ENCODE data around the gene TOMM22.

TOMM22 gene

DNA sequence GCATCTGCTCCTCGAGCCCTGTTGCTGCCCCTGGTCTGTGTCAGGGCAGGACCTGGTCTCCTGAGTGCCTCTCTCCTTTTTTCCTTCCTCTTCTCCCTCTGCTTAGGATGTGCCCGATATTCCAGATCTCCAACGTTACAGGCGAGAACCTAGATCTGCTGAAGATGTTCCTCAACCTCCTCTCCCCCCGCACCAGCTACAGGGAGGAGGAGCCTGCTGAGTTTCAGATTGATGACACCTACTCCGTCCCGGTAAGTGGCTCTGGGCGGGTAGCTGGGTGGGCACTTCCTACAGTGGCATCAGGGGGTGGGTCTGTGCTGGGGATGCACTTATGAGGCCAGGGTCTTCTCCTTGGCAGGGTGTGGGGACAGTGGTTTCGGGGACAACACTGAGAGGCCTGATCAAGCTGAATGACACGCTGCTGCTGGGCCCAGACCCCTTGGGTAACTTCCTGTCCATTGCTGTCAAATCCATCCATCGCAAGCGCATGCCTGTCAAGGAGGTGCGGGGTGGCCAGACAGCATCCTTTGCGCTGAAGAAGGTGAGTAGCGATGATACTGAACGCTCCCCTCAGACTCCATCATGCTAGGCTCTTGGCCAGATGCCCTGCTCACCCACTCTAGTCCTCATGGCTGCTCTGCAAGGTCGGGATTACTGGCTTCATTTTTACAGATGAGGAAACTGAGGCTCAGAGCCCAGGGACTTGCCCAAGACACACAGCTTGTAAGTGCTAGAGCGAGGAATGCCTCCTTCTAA, 44.3 kb downstream of the TOMM22 start:
- TF ChIP-seq, protein P1, sequence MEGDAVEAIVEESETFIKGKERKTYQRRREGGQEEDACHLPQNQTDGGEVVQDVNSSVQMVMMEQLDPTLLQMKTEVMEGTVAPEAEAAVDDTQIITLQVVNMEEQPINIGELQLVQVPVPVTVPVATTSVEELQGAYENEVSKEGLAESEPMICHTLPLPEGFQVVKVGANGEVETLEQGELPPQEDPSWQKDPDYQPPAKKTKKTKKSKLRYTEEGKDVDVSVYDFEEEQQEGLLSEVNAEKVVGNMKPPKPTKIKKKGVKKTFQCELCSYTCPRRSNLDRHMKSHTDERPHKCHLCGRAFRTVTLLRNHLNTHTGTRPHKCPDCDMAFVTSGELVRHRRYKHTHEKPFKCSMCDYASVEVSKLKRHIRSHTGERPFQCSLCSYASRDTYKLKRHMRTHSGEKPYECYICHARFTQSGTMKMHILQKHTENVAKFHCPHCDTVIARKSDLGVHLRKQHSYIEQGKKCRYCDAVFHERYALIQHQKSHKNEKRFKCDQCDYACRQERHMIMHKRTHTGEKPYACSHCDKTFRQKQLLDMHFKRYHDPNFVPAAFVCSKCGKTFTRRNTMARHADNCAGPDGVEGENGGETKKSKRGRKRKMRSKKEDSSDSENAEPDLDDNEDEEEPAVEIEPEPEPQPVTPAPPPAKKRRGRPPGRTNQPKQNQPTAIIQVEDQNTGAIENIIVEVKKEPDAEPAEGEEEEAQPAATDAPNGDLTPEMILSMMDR (IDR thresholded peaks at IDR 0.05; ENCODE audit: unreplicated experiment in 3 of 3), result no peak
- H3K4me1 Mint-ChIP-seq, result no peaks in the 10 kb centered on the region
- no peak overlapping the region for H3K4me3 Mint-ChIP-seq
- H3K36me3 Mint-ChIP-seq (ENCODE audit: low read depth), result peaks cover 89% of the 10 kb centered on the region
- H3K27me3 Mint-ChIP-seq (ENCODE audit: low read depth), result no peaks in the 10 kb centered on the region
- H3K27ac Mint-ChIP-seq, result no peak overlapping the region
- H3K9me3 Mint-ChIP-seq, result no peaks in the 10 kb centered on the region

DNA sequence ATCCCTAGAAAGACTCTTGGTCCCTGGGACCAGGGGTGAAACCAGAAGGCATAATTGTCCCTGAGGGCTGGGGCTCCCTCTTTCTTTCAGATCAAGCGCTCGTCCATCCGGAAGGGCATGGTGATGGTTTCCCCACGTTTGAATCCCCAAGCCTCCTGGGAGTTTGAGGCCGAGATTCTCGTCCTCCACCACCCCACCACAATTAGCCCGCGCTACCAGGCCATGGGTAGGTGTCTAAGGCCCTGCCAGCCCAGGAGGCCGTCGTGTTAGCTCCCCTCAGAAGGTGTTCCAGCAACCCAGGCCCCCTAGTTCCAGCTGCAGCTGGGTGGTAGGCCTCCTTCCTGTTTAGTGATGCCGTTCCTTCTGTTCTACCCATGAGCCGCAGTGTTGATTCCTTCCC, 45.4 kb downstream of the TOMM22 start:
- no peaks in the 10 kb centered on the region for H3K9me3 Mint-ChIP-seq
- no peak overlapping the region for H3K27ac Mint-ChIP-seq
- no peak overlapping the region for H3K4me3 Mint-ChIP-seq
- TF ChIP-seq, protein P1 (IDR thresholded peaks at IDR 0.05; ENCODE audit: unreplicated experiment in 3 of 3), result no peak
- H3K36me3 Mint-ChIP-seq (ENCODE audit: low read depth), result peaks cover 81% of the 10 kb centered on the region
- no peaks in the 10 kb centered on the region for H3K4me1 Mint-ChIP-seq
- H3K27me3 Mint-ChIP-seq (ENCODE audit: low read depth), result no peaks in the 10 kb centered on the region

DNA sequence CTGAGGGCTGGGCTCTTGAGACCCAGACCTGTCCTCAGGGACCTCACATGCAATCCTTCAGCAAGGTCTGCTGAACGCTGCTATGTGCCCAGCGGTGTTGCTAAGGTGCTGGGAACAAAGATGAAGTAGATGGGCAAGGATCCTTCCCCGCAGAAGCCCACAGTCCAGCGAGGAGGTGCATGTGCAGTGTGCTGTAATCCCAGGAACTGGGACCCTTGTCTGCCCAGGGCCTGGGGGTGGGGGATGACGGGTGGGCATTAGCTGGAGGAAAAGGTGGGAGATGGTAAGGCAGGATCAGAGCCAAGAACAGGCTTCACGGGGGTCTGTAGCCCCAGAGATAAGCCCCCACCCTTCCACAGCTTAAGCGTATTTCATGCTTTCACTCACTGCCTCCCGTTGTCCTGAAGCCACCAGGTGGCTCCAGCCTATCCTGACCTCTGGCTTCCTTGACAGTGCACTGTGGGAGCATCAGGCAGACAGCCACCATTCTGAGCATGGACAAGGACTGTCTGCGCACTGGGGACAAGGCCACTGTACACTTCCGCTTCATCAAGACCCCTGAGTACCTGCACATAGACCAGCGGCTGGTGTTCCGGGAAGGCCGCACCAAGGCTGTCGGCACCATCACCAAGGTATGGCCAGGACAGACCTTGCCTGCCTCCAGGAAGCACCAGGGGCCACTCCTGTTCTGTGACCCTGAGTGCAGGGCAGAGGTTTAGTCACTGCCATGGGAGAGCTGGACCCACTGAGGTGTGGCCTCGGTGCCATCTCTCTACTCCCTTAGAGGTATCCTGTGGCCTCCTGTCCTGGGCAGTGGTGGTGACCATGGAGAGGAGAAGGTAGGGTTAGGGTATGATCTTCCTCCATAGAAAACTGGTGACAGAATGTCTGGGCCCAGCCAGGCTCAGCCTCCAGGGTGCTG, 46.0 kb downstream of the TOMM22 start:
- TF ChIP-seq, protein P1 (IDR thresholded peaks at IDR 0.05; ENCODE audit: unreplicated experiment in 3 of 3), result no peak
- Mint-ChIP-seq H3K4me1 (no peaks in the 10 kb centered on the region), H3K4me3 (no peak overlapping the region), H3K27me3 (ENCODE audit: low read depth) (no peaks in the 10 kb centered on the region), H3K9me3 (no peaks in the 10 kb centered on the region), H3K27ac (no peak overlapping the region), H3K36me3 (ENCODE audit: low read depth) (peaks cover 74% of the 10 kb centered on the region)

DNA sequence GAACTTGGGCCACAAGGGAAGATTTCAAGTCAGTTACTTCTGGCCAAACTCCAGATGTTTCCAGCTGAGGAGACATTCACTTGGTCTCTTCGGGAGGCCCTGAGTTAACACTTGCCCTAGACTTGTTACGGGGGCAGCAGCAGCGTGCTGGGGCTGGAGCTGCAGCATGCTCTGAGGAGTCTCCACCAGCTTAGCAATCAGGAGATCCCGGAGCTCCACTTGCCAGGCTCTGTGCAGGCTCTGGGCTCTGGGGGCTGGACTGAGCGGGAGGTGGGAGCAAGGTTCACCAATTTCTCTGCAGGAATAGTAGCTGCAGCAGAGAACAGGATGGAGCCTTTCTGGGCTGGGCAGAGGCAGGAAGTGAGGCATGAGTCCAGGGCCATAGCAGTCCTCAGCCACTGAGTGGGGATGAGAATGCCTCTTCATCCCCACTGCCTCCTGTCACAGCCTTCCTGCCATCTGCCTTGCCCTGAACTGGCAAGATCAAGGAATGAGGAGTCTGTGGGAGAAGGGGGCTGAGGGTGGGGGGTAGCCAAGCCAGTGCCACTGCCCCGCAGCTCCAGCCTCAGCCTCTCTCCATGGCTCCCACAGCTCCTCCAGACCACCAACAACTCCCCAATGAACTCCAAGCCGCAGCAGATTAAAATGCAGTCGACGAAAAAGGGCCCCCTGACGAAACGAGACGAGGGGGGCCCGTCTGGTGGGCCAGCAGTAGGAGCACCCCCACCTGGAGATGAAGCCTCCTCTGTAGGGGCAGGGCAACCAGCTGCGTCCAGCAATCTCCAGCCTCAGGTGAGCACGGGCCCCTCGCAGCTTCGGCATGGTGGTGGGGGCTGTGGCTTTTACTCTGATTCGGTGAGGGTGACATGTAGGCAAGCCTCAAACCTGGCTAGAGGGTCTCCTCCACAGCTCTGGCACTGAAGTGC, 47.4 kb downstream of the TOMM22 start:
- no peaks in the 10 kb centered on the region for H3K9me3 Mint-ChIP-seq
- no peak overlapping the region for H3K4me3 Mint-ChIP-seq
- H3K36me3 Mint-ChIP-seq (ENCODE audit: low read depth), result peaks cover 70% of the 10 kb centered on the region
- H3K27me3 Mint-ChIP-seq (ENCODE audit: low read depth), result no peaks in the 10 kb centered on the region
- TF ChIP-seq, protein P1 (IDR thresholded peaks at IDR 0.05; ENCODE audit: unreplicated experiment in 3 of 3), result no peak
- H3K4me1 Mint-ChIP-seq, result peaks cover 12% of the 10 kb centered on the region
- H3K27ac Mint-ChIP-seq, result peak overlapping the region in 1 of 3 experiments; percentile 60

DNA sequence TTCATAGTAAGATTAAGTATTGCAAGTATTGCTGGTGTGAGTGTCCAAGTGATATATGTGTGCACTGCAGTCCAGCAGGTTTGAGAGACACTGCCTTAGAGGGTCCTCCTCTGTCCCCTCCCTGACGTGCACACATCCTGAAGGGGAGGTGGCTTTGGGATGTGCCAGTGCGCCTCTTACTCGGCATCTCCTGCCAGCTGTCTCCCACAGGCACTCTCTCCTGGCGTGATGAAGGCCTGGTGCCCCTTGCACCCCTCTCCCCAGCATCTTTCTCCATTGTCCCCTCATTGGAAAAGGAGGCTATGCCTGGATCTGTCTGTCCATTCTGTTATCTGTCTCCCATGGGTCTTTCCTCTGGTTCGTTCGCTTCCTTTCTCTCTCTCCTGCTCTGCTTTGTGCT, 48.2 kb downstream of the TOMM22 start:
- Mint-ChIP-seq H3K27me3 (ENCODE audit: low read depth) (no peaks in the 10 kb centered on the region), H3K36me3 (ENCODE audit: low read depth) (peaks cover 67% of the 10 kb centered on the region), H3K9me3 (no peaks in the 10 kb centered on the region), H3K27ac (peak overlapping the region in 1 of 3 experiments; percentile 32), H3K4me1 (peaks cover 19% of the 10 kb centered on the region), H3K4me3 (no peak overlapping the region)
- TF ChIP-seq, protein P1 (IDR thresholded peaks at IDR 0.05; ENCODE audit: unreplicated experiment in 3 of 3), result no peak
